Measurements from ENCODE around the gene RERE. TPM values are rescaled to one million over a fixed set of nuclear protein-coding genes. Genes with fewer than 3 reads are reported as not detected.
"Not testable (repeated sequence)": the region's sequence is repeated elsewhere in the genome, so short reads cannot be mapped to it uniquely, and the experiment has no call there.

Gene RERE
- total RNA-seq, 1 donor from 2014 or later, result 252 TPM

DNA sequence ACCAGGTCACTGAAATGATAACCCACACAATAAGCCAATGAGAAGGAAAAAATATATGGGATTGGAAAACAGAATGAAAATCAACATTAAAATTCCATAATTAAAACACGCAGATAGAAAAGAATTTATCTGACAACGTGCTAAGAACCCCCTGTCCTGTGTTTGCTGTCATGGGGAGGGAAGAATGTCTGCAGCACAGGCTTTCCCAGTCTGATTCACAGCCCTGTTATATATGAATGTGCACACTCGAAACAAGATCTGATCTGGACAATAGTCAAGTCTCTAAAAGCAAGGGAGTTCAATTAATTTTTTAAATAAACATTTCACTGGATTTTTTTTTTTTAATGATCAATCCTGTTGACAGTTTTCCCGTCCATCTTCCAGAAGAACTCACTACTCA, 220.0 kb downstream of the RERE start:
- peaks cover 12% of the 10 kb centered on the region for H3K36me3 Mint-ChIP-seq (ENCODE audit: unreplicated experiment)
- H3K27me3 Mint-ChIP-seq (ENCODE audit: unreplicated experiment), result peaks cover 22% of the 10 kb centered on the region
- peaks cover 23% of the 10 kb centered on the region for H3K9me3 Mint-ChIP-seq (ENCODE audit: unreplicated experiment)
- TF ChIP-seq, protein P1, sequence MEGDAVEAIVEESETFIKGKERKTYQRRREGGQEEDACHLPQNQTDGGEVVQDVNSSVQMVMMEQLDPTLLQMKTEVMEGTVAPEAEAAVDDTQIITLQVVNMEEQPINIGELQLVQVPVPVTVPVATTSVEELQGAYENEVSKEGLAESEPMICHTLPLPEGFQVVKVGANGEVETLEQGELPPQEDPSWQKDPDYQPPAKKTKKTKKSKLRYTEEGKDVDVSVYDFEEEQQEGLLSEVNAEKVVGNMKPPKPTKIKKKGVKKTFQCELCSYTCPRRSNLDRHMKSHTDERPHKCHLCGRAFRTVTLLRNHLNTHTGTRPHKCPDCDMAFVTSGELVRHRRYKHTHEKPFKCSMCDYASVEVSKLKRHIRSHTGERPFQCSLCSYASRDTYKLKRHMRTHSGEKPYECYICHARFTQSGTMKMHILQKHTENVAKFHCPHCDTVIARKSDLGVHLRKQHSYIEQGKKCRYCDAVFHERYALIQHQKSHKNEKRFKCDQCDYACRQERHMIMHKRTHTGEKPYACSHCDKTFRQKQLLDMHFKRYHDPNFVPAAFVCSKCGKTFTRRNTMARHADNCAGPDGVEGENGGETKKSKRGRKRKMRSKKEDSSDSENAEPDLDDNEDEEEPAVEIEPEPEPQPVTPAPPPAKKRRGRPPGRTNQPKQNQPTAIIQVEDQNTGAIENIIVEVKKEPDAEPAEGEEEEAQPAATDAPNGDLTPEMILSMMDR (IDR thresholded peaks at IDR 0.05; ENCODE audit: partially characterized antibody, unreplicated experiment), result no peak
- DNase-seq, result no peak
- no peak overlapping the region for H3K4me3 Mint-ChIP-seq (ENCODE audit: unreplicated experiment)
- peaks cover 59% of the 10 kb centered on the region for H3K4me1 Mint-ChIP-seq (ENCODE audit: low read depth, unreplicated experiment)
- H3K27ac Mint-ChIP-seq (ENCODE audit: unreplicated experiment), result peak overlapping the region; percentile 97

DNA sequence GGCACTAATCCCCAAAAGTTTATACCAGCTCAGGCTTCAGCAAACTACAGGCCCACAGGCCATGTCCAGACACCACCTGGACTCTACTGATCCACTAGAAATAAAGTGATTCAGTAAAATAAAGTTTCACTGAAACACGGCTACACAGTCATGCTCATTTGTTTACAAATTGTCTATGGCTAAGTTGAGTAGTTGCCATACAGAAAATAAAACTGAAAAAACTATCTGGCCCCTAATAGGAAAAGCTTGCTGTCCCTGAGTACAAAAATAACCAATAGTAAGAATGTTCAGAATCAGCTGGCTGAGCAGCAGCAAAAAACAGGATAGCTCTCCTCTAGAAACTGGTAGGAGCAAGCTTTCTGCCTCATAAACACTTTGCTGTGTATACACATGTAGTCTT, 221.5 kb downstream of the RERE start:
- H3K4me3 Mint-ChIP-seq (ENCODE audit: unreplicated experiment), result no peak overlapping the region
- peaks cover 8% of the 10 kb centered on the region for H3K36me3 Mint-ChIP-seq (ENCODE audit: unreplicated experiment)
- no peak overlapping the region for H3K27ac Mint-ChIP-seq (ENCODE audit: unreplicated experiment)
- no peak for DNase-seq
- TF ChIP-seq, protein P1 (IDR thresholded peaks at IDR 0.05; ENCODE audit: partially characterized antibody, unreplicated experiment), result no peak
- H3K4me1 Mint-ChIP-seq (ENCODE audit: low read depth, unreplicated experiment), result peaks cover 61% of the 10 kb centered on the region
- H3K9me3 Mint-ChIP-seq (ENCODE audit: unreplicated experiment), result peaks cover 19% of the 10 kb centered on the region
- H3K27me3 Mint-ChIP-seq (ENCODE audit: unreplicated experiment), result peaks cover 24% of the 10 kb centered on the region

DNA sequence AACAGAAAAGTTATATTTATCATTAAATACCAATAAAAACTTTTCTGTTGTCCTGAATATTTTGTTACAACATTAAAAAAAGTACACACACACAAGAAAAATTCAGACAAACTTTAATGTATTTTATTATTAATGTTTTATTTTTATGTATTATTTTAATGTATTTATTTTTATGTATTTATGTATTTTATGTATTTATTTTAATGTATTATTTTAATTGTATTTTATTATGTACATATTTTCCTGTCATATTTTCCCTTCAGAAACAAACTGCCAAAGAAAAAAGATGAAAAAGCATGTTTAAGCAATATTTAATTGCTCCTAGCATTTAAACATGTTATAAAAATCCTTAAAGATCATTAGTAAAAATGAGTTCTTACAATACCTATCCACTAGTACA, 222.1 kb downstream of the RERE start:
- no peak for DNase-seq
- Mint-ChIP-seq H3K9me3 (ENCODE audit: unreplicated experiment) (peaks cover 17% of the 10 kb centered on the region), H3K27ac (ENCODE audit: unreplicated experiment) (no peak overlapping the region), H3K4me3 (ENCODE audit: unreplicated experiment) (no peak overlapping the region), H3K27me3 (ENCODE audit: unreplicated experiment) (peaks cover 24% of the 10 kb centered on the region), H3K4me1 (ENCODE audit: low read depth, unreplicated experiment) (peaks cover 64% of the 10 kb centered on the region), H3K36me3 (ENCODE audit: unreplicated experiment) (peaks cover 8% of the 10 kb centered on the region)
- TF ChIP-seq, protein P1 (IDR thresholded peaks at IDR 0.05; ENCODE audit: partially characterized antibody, unreplicated experiment), result no peak

DNA sequence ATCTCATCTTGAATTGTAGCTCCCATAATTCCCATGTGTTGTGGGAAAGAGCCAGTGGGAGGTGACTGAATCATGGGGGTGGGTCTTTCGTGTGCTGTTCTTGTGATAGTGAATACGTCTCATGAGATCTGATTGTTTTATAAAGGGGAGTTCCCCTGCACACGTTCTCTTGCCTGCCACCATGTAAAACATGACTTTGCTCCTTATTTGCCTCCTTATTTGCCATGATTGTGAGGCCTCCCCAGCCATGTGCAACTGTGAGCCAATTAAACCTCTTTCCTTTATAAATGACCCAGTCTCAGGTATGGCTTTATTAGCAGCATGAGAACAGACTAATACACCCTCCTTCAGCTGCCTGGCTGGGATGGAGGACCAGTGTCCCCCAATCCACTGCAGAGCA, 224.1 kb downstream of the RERE start:
- DNase-seq; H3K36me3 Mint-ChIP-seq (ENCODE audit: unreplicated experiment); H3K9me3 Mint-ChIP-seq (ENCODE audit: unreplicated experiment); H3K4me3 Mint-ChIP-seq (ENCODE audit: unreplicated experiment); H3K27ac Mint-ChIP-seq (ENCODE audit: unreplicated experiment): not testable (repeated sequence)
- peaks cover 12% of the 10 kb centered on the region for H3K27me3 Mint-ChIP-seq (ENCODE audit: unreplicated experiment)
- peaks cover 57% of the 10 kb centered on the region for H3K4me1 Mint-ChIP-seq (ENCODE audit: low read depth, unreplicated experiment)

DNA sequence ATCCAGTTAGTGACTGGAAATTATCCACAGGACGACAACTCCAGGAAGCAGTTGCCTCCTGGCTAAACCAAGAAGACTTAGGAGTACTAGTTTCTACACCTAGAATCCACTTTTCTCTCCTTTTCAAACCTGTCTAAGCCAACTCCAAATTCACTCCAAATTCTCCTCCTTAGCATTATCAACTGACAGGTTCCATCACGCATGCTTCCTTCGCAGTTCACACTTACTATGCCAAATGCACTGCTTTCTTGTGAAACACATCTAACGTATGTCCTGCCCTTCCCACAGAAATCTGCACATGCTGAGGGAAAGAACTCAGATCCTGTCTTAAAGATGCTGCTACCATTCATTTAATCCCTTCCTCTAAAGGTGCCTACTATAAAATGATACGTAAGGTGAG, 225.9 kb downstream of the RERE start:
- Mint-ChIP-seq H3K4me3 (ENCODE audit: unreplicated experiment) (peak overlapping the region; percentile 12), H3K27me3 (ENCODE audit: unreplicated experiment) (peaks cover 17% of the 10 kb centered on the region), H3K9me3 (ENCODE audit: unreplicated experiment) (peaks cover 6% of the 10 kb centered on the region), H3K36me3 (ENCODE audit: unreplicated experiment) (peaks cover 8% of the 10 kb centered on the region), H3K4me1 (ENCODE audit: low read depth, unreplicated experiment) (peaks cover 60% of the 10 kb centered on the region), H3K27ac (ENCODE audit: unreplicated experiment) (peak overlapping the region; percentile 24)
- TF ChIP-seq, protein P1 (IDR thresholded peaks at IDR 0.05; ENCODE audit: partially characterized antibody, unreplicated experiment), result no peak
- DNase-seq, result no peak

Measured in glutamatergic neuron (in vitro differentiated cells).